DND-41 (cell line): Measurements from ENCODE around the gene KEAP1.

Experiments used
- ATAC-seq: fragments of 200-7000 bp; cut with Tn5 transposase; 3 replicates; pipeline ENCODE4 v1.9.1; 2021; ENCODE audit warnings: low read depth; ENCODE audit not compliant: insufficient read depth
- DNase-seq: peaks from one replicate; pipeline ENCODE4 v3.0.0-alpha.2; 2020
- H2AFZ ChIP-seq: 2 replicates; pipeline ENCODE4 v1.6.0; 2012; ENCODE audit warnings: low read depth, low read length
- H3K27ac ChIP-seq: 2 replicates; pipeline ENCODE4 v1.5.1; 2012; ENCODE audit warnings: low read length, inconsistent platforms
- H3K27me3 ChIP-seq: fragments of 200-600 bp; sonication (generic); 2 replicates; pipeline ENCODE4 v1.6.0; 2012; ENCODE audit warnings: low read length, mild to moderate bottlenecking, inconsistent platforms; ENCODE audit not compliant: insufficient read depth, poor library complexity
- H3K36me3 ChIP-seq: 2 replicates; pipeline ENCODE4 v1.5.1; 2012; ENCODE audit warnings: low read length, inconsistent platforms; ENCODE audit not compliant: insufficient read depth
- H3K4me1 ChIP-seq: 2 replicates; pipeline ENCODE4 v1.5.1; 2012; ENCODE audit warnings: mild to moderate bottlenecking, low read length; ENCODE audit not compliant: insufficient read depth
- H3K4me2 ChIP-seq: 2 replicates; pipeline ENCODE4 v1.6.0; 2012; ENCODE audit warnings: mild to moderate bottlenecking, moderate library complexity, low read length, inconsistent platforms; ENCODE audit not compliant: insufficient read depth
- H3K4me3 ChIP-seq, 2 experiments: fragments of 200-600 bp in 1 of 2; shearing (Covaris generic) in 1 of 2; 2 replicates each; pipeline ENCODE4 v1.5.1; 2012 to 2016; ENCODE audit warnings: inconsistent platforms in 2 of 2, low read length in 2 of 2, mild to moderate bottlenecking in 2 of 2, low read depth in 1 of 2, moderate library complexity in 1 of 2
- H3K79me2 ChIP-seq: 2 replicates; pipeline ENCODE4 v1.6.0; 2012; ENCODE audit warnings: low read length, inconsistent platforms; ENCODE audit not compliant: insufficient read depth
- H3K9ac ChIP-seq: 2 replicates; pipeline ENCODE4 v1.6.0; 2012; ENCODE audit warnings: low read depth, mild to moderate bottlenecking, inconsistent platforms, low read length, moderate library complexity
- H3K9me3 ChIP-seq: 2 replicates; pipeline ENCODE4 v1.5.1; 2012; ENCODE audit warnings: low read length, moderate library complexity, mild to moderate bottlenecking, inconsistent platforms; ENCODE audit not compliant: insufficient read depth, severe bottlenecking
- H4K20me1 ChIP-seq: 2 replicates; pipeline ENCODE4 v1.6.0; 2012; ENCODE audit warnings: low read length; ENCODE audit not compliant: insufficient read depth
- CTCF ChIP-seq: IDR thresholded peaks from 2 replicates; pipeline ENCODE4 v1.5.1; 2012; ENCODE audit warnings: borderline replicate concordance, low read length, moderate library complexity, mild to moderate bottlenecking; ENCODE audit not compliant: poor library complexity, severe bottlenecking; ENCODE audit errors: extremely low read depth
- EZH2 ChIP-seq: IDR thresholded peaks from 3 replicates; pipeline ENCODE4 v1.6.1; 2012; ENCODE audit warnings: borderline replicate concordance, low read depth, mild to moderate bottlenecking, moderate library complexity, low read length, inconsistent platforms; ENCODE audit not compliant: severe bottlenecking

KEAP1 gene

GRCh38 chr19:10517760-10518443 lies 14.7 kb upstream of the KEAP1 start:
- H2AFZ ChIP-seq = no peak overlapping the region
- no peaks in the 10 kb centered on the region for H3K27me3 ChIP-seq
- no peak overlapping the region for H3K9ac ChIP-seq
- no peaks in the 10 kb centered on the region for H4K20me1 ChIP-seq
- H3K9me3 ChIP-seq = no peaks in the 10 kb centered on the region
- no peak for TF ChIP-seq EZH2
- no peak for TF ChIP-seq CTCF
- H3K79me2 ChIP-seq = no peaks in the 10 kb centered on the region
- DNase-seq (no peak), ATAC-seq (0 out of 3 replicates have a peak, but pooled peaks have one; percentile 40)
- no peak overlapping the region for H3K4me2 ChIP-seq
- no peaks in the 10 kb centered on the region for H3K4me1 ChIP-seq
- no peak overlapping the region for H3K27ac ChIP-seq
- H3K36me3 ChIP-seq = no peaks in the 10 kb centered on the region
- H3K4me3 ChIP-seq = no peak overlapping the region

DNA sequence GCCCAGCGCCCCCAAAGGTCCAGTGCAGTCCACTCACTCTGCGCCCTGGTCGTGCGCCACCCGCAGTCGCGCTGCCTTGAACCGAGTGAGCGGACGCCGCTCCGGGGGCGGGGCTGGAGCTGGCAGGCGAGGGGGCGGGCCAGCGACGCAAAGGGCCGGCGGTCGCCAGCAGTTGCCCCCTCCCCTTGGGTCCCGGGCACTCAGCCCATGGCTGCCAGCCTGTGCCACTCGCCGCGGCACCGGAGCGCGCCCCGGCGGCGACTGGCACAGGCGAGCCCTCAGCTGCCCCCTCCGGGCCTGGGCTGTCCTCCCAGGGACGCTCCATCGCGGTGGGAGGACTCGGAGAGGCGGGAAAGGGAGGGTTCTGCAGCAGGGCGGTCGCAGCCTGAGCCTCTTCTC lies 14.2 kb upstream of the KEAP1 start, which contains the start of gene S1PR5:
TSS of gene S1PR5 (minus strand) at position 87 of the 399 bp plus-strand sequence. CDS start 2,436 bp downstream, outside the sequence.
- ATAC-seq = no peak

DNA sequence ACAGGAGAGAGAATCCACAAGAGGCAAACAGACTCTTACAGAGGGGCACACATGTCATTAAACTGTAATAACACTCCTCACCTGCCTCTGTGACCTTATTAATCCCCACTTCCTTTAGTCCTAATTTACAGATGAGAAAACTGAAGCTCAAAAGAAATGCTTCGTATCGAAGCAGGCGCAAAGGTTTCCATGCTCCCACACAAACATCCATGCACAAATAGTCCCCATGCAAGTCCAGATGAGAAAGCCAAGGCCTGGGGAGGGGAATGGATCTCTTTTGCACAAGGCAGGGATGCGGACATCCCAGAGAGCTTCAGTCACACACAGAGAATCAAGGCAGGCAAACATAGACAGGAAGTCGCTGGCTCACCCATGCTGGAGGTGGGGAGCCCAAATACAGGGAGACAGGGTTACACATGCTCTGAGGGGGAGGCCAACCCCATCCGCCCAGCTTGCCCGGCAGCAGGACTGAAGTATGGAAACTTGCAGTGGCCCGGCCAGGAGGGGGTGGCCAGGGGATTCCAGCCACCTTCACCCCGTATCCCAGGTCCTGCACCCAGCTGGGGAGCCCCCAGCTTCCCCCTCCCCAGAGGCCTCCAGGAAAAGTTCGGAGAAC lies 13.6 kb upstream of the KEAP1 start:
- H3K4me1 ChIP-seq = no peaks in the 10 kb centered on the region

More for the DNA sequence above, 14.2 kb upstream of the KEAP1 start, which contains the start of gene S1PR5:
- Histone ChIP-seq H3K4me3 (no peak within 1 kb of the TSS), H3K27ac (no peak within 1 kb of the TSS), H3K27me3 (no peaks in the 10 kb centered on the region), H3K36me3 (no peaks in the 10 kb centered on the region), H4K20me1 (no peaks in the 10 kb centered on the region), H3K79me2 (no peaks in the 10 kb centered on the region), H3K4me1 (no peaks in the 10 kb centered on the region), H3K9me3 (no peaks in the 10 kb centered on the region), H3K9ac (no peak within 1 kb of the TSS; the same call in 1 of the 2 replicates), H3K4me2 (no peak within 1 kb of the TSS), H2AFZ (0 out of 2 replicates have a peak within 1 kb of the TSS, but pooled peaks have one; percentile 10)
- TF ChIP-seq EZH2 (no peak), CTCF (no peak)
- DNase-seq = no peak

More for the DNA sequence above, 13.6 kb upstream of the KEAP1 start:
- Histone ChIP-seq H3K4me2 (no peak overlapping the region), H3K4me3 (no peak overlapping the region), H3K27ac (no peak overlapping the region), H3K36me3 (no peaks in the 10 kb centered on the region), H3K9ac (no peak overlapping the region; the same call in 1 of the 2 replicates), H3K79me2 (no peaks in the 10 kb centered on the region), H4K20me1 (no peaks in the 10 kb centered on the region), H2AFZ (0 out of 2 replicates have a peak overlapping the region, but pooled peaks have one; percentile 10), H3K9me3 (no peaks in the 10 kb centered on the region), H3K27me3 (no peaks in the 10 kb centered on the region)
- no peak for TF ChIP-seq CTCF
- no peak for TF ChIP-seq EZH2
- DNase-seq (no peak), ATAC-seq (peak; percentile 50; the same call in 1 of the 3 replicates)
